ACC112 (cell line): ENCODE results near the gene SHISAL1.

Experiments
- H2AFZ ChIP-seq: fragments of 200-600 bp; sonication (generic); one replicate; pipeline ENCODE4 v1.6.0; 2017; ENCODE audit warnings: antibody characterized with exemption, low read length; ENCODE audit not compliant: unreplicated experiment
- H3K27ac ChIP-seq: fragments of 200-600 bp; sonication (generic); 2 replicates; pipeline ENCODE4 v1.5.1; 2014; ENCODE audit warnings: low read depth, mild to moderate bottlenecking, antibody characterized with exemption, low read length, moderate library complexity
- H3K27me3 ChIP-seq: fragments of 200-600 bp; sonication (generic); 2 replicates; pipeline ENCODE4 v1.6.1; 2014; ENCODE audit warnings: mild to moderate bottlenecking, antibody characterized with exemption, low read length, moderate library complexity, mixed read lengths; ENCODE audit not compliant: insufficient read depth
- H3K36me3 ChIP-seq: fragments of 200-600 bp; sonication (generic); 2 replicates; pipeline ENCODE4 v1.6.1; 2016; ENCODE audit warnings: mild to moderate bottlenecking, antibody characterized with exemption, low read length, moderate library complexity, mixed read lengths; ENCODE audit not compliant: insufficient read depth
- H3K4me1 ChIP-seq: fragments of 200-600 bp; sonication (generic); one replicate; pipeline ENCODE4 v1.6.1; 2016; ENCODE audit warnings: low read length, mixed read lengths; ENCODE audit not compliant: insufficient read depth, unreplicated experiment, control insufficient read depth
- H3K4me3 ChIP-seq: fragments of 200-600 bp; sonication (generic); 2 replicates; pipeline ENCODE4 v1.5.1; 2014; ENCODE audit warnings: mild to moderate bottlenecking, low read depth, low read length
- H3K79me2 ChIP-seq: fragments of 200-600 bp; sonication (generic); one replicate; pipeline ENCODE4 v1.6.0; 2016; ENCODE audit warnings: low read length; ENCODE audit not compliant: control insufficient read depth, unreplicated experiment, insufficient read depth

The SHISAL1 gene

DNA sequence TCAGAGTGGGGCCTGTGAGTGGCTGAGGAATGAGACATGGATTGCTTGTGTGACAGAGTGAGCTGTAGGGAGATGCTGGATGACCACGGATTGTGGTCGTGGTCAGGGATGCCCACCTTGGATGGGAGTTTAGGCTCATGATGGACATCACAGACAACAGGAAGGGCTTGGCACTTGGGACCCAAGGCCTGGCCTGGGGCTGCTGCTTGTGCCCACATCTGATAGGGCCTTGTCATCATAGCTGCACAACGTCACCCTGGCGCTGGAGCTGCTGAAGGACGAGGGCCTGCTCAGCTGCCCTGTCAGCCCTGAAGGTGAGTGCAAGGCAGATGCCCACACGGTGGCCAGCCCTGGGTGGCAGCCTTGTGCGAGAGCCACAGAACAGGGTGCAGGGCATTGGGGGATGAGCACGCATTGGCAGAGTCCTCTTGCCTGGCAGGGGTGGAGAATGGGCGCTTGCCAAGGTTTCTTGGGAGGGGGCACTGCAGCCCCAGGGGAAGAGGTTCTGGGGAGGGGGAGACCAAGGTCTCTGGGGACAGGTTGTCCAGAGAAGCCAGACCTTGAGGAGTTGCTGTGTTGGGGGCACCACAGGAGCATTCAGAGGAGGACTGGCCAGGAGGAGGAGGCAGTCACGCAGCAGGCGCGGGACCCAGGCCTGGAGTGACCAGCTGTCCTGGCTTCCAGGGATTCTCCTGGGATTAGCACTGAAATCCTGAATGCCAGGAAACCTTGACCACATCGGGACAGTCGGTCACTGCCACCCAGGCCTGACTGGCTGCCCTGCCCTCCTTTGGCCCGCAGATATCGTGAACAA, 107.0 kb downstream of the SHISAL1 start:
- no peaks in the 10 kb centered on the region for H3K36me3 ChIP-seq
- H3K4me1 ChIP-seq: no peaks in the 10 kb centered on the region
- H3K27me3 ChIP-seq: peaks cover 8% of the 10 kb centered on the region; the same call in 1 of the 2 replicates
- H3K4me3 ChIP-seq: no peak overlapping the region
- no peak overlapping the region for H2AFZ ChIP-seq
- H3K79me2 ChIP-seq: no peaks in the 10 kb centered on the region
- no peak overlapping the region for H3K27ac ChIP-seq

DNA sequence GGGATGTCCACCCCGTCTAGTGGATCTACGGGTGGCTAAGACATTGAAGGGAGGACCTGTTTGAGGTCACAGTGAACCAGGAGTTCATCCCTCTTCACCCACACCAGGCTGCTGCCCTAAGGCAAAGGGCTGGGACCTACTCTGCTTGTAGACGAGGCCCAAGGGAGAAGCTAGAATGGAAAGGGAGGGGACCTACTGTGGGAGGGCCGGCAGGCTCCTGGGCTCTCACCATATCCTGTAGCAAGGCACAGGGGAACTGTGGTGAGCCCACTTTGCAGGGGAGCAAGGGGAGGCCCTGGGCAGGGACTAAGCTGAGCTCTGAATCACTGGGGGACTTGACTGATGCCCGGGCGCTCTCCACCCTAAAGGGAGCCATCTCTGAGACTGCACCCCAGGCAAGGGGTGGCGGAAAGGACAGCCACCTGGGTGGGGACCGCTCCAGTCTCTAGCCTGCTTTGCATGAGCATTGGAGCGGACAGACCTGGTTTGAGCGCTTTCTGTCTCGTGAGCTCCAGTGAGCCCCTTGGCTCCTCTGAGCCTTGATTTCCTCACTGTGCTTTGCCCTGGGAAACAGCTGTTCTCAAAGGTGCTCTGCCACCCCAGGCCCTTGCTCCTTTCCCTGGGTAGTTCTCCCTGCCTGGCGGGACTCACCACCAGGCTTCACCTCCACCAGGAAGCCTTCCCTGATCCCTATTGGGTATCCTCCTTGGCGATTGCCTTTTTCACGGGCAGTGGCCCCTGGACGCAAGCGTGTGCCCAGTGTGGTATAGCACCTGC, 107.8 kb downstream of the SHISAL1 start:
- peaks cover 7% of the 10 kb centered on the region; the same call in 1 of the 2 replicates for H3K27me3 ChIP-seq
- no peaks in the 10 kb centered on the region for H3K79me2 ChIP-seq
- no peak overlapping the region for H3K4me3 ChIP-seq
- H2AFZ ChIP-seq: no peak overlapping the region
- no peak overlapping the region for H3K27ac ChIP-seq
- H3K4me1 ChIP-seq: no peaks in the 10 kb centered on the region
- no peaks in the 10 kb centered on the region for H3K36me3 ChIP-seq

DNA sequence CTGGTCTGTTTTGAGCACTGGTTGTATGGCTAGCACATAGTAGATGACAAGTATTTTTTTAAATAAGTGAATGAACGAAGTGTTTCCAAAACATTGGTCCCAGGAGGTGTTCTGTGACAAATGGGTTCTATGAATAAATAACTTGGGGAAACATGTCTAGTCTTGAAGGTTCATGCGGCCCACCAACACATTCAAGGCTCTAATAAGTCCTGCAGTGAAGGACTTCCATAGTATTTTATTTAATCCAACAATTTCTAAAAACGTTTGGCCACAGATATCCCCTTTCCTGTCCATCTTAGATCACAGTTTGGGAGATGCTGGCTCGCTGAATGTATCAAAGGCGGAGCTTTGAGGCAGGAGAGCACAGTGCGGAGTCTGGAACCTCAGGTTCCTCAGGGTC, 109.5 kb downstream of the SHISAL1 start:
- H3K4me1 ChIP-seq: no peaks in the 10 kb centered on the region
- no peaks in the 10 kb centered on the region for H3K36me3 ChIP-seq
- no peak overlapping the region for H3K27ac ChIP-seq
- H3K79me2 ChIP-seq: no peaks in the 10 kb centered on the region
- H3K27me3 ChIP-seq: no peaks in the 10 kb centered on the region
- H2AFZ ChIP-seq: no peak overlapping the region
- H3K4me3 ChIP-seq: no peak overlapping the region

DNA sequence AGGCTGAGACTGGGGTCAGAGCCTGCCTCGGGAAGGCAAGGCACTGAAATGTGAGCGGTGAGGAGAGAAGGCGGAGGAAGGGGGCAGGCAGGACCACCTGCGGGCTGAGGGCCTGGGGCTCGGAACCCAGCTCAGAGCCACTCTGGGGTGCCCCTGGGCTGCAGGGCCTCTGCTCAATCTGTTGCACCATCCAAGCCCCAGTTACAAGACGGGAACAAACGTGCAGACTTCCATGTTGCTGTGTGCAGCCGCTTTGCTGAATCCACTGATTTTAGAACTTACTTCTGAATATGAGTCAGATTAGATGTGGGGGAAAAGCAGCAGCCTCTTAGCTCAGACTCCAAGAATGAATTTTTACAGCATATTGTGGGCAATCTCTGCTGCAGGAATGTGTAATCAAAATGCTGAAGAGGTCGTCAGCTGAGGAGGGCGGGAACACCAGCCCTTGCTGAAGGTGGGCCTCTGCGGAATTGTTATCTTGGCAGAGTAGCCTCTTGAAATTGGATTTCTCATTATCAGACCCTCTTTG, 110.4 kb downstream of the SHISAL1 start:
- no peaks in the 10 kb centered on the region for H3K27me3 ChIP-seq
- H2AFZ ChIP-seq: no peak overlapping the region
- no peaks in the 10 kb centered on the region for H3K36me3 ChIP-seq
- no peaks in the 10 kb centered on the region for H3K79me2 ChIP-seq
- no peaks in the 10 kb centered on the region for H3K4me1 ChIP-seq
- H3K27ac ChIP-seq: no peak overlapping the region
- no peak overlapping the region for H3K4me3 ChIP-seq

DNA sequence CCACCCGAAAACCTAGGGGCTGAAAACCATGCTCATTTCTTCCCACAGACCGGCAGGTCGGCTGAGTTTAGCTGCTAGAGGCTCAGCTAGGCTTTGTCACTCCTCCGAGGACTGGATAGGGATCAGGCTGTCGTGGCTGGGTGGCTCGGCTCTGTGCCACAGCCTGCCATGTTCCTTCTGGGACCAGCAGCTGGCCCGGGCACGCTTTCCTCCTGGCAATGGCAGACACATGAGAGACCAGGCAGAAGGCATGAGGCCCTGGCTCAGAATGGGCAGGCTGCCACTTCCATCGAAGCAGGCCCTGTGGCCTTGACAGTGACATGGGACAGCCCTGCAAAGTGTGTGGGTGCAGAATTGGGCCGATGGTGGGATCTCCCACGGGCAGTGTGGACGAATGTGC, 111.1 kb downstream of the SHISAL1 start:
- Histone ChIP-seq H3K79me2 (no peaks in the 10 kb centered on the region), H3K4me3 (no peak overlapping the region), H3K27ac (no peak overlapping the region), H3K27me3 (no peaks in the 10 kb centered on the region; the same call in 1 of the 2 replicates), H3K4me1 (no peaks in the 10 kb centered on the region), H2AFZ (no peak overlapping the region), H3K36me3 (no peaks in the 10 kb centered on the region)

DNA sequence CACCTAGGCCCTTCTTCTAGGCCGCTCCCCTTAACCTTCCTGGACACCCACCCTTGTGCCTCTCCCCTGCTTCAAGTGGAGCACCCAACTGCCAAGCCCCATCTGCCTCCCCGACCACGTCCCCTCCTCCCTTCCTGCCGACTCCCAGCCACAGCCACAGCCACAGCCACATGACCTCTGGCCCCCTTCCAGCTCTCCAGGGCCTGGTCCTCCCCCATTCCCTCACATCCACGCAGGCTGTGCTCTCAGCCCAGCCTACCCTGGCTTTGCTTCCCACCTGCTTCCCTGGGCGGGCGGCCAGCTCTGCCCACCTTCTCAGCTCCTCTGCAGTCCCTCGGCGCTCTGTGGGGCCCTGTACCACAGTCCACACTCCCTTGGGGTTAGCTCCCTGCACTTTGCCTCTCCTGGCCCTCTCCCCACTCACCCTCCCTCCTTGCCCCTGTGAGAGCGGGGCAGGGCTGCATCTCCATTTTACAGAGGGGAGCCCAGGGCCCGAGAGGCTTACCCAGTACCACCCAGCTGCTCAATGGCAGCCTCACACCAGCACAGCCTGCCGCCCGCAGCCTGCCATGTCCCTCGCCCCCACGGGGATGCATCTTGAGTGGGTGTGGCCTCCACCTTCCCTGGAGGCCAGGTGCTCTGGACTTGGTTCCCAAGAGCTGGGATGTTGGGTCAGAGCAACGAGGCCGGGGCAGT, 111.7 kb downstream of the SHISAL1 start:
- Histone ChIP-seq H3K27ac (no peak overlapping the region), H3K4me3 (no peak overlapping the region), H3K27me3 (no peaks in the 10 kb centered on the region; the same call in 1 of the 2 replicates), H3K4me1 (no peaks in the 10 kb centered on the region), H3K79me2 (no peaks in the 10 kb centered on the region), H3K36me3 (no peaks in the 10 kb centered on the region), H2AFZ (no peak overlapping the region)

DNA sequence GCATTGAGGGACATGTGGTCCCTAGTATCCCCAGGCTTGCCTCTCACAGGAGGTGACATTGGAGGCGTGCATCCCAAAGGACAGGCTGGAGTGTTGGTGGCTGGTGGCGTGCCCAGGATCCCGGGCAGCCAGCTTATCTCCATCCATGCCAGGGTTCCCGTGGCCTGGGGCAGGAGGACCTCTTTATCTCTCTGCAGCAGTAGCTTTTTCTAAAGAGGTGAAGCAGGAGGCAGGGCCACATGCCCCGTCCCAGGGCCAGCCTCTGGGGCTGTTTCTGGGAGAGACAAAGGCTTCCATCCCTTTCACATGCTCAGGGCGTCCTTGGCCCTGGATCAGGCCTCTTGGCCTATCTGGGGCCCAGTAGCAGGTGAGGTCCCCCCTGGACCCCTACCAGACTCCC, 112.3 kb downstream of the SHISAL1 start:
- no peaks in the 10 kb centered on the region for H3K36me3 ChIP-seq
- no peaks in the 10 kb centered on the region for H3K4me1 ChIP-seq
- H3K79me2 ChIP-seq: no peaks in the 10 kb centered on the region
- H2AFZ ChIP-seq: no peak overlapping the region
- H3K27me3 ChIP-seq: no peaks in the 10 kb centered on the region; the same call in 1 of the 2 replicates
- no peak overlapping the region for H3K4me3 ChIP-seq
- H3K27ac ChIP-seq: no peak overlapping the region

DNA sequence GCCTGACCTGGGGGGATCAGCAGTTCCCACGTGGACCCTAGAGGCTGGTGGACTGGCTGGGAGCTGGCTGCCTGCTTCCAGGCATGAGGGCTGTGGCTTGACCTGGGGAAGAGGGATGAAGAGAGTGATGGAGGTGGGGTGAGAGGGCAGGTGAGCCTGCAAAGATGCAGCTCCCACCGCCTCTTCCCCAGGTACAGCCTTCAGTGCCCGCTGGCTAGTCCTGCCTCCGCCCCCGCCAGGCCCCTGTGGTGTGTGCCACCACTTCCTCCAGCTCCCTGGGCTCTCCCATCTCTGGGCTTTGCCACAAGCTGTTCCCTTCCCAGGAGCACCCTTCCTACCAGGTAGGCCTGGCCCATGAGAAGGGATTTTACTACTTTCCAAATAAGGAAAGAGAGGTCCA, 112.9 kb downstream of the SHISAL1 start:
- H3K27ac ChIP-seq: no peak overlapping the region
- H3K4me1 ChIP-seq: no peaks in the 10 kb centered on the region
- no peak overlapping the region for H3K4me3 ChIP-seq
- peaks cover 3% of the 10 kb centered on the region for H3K27me3 ChIP-seq
- no peaks in the 10 kb centered on the region for H3K36me3 ChIP-seq
- H2AFZ ChIP-seq: no peak overlapping the region
- no peaks in the 10 kb centered on the region for H3K79me2 ChIP-seq

DNA sequence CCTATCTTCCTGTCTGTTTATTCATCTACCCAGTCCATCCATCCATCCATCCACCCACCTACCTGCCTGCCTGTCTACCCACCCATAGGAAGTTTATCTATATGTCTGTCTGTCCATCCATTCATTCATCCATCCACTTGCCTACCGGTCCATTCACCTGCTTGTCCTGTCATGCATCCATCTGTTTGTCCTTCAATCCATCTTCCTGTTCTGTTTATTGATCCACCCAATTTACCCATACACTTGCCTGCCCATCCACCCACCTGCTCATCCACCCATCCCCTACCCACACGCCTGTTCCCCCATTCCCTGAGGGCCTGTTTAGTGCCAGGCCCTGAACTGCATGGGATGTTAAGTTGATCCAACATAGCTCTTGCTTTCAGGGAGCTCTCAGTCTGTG, 113.6 kb downstream of the SHISAL1 start:
- Histone ChIP-seq H3K36me3 (no peaks in the 10 kb centered on the region), H3K27me3 (peaks cover 6% of the 10 kb centered on the region), H3K27ac (no peak overlapping the region), H2AFZ (no peak overlapping the region), H3K4me3 (no peak overlapping the region), H3K79me2 (no peaks in the 10 kb centered on the region), H3K4me1 (no peaks in the 10 kb centered on the region)

DNA sequence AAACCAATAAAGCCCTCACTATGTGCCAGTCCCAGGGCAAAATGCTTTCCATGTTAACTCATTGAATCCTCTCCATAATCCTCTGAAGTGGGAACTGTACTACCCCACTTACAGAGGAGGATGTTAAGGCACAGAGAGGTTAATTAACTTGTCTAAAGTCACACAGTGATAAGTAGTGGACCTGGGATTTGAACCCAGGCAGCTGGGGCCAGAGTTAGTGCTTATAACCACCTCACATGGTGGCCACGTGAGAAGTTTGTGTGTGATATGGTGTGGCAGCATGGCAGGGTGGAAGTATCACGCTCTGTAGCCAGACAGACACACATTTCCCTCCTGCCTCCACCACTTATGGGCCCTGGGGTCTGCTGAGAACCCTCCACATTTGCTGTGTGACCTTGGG, 115.5 kb downstream of the SHISAL1 start:
- Histone ChIP-seq H3K4me1 (no peaks in the 10 kb centered on the region), H3K27ac (no peak overlapping the region), H2AFZ (no peak overlapping the region), H3K4me3 (no peak overlapping the region), H3K36me3 (no peaks in the 10 kb centered on the region), H3K27me3 (peaks cover 12% of the 10 kb centered on the region), H3K79me2 (no peaks in the 10 kb centered on the region)
